Type B pancreatic cell (in vitro differentiated cells): ENCODE data around the gene SLC25A42. TPM values are rescaled to one million over a fixed set of nuclear protein-coding genes. Genes with fewer than 3 reads are reported as not detected.

ENCODE experiments used
- DNase-seq: peaks from one replicate; pipeline ENCODE4 v3.0.0; 2021; ENCODE audit warnings: mixed read lengths; ENCODE audit not compliant: unreplicated experiment; ENCODE audit errors: extremely low spot score
- H3K27ac Mint-ChIP-seq: 2 replicates; pipeline ENCODE4 v1.8.0; 2021; ENCODE audit warnings: mild to moderate bottlenecking, mixed read lengths
- H3K27me3 Mint-ChIP-seq: 2 replicates; pipeline ENCODE4 v1.8.0; 2021; ENCODE audit warnings: mixed read lengths
- H3K36me3 Mint-ChIP-seq: 2 replicates; pipeline ENCODE4 v1.8.0; 2021; ENCODE audit warnings: mixed read lengths
- H3K4me1 Mint-ChIP-seq: one replicate; pipeline ENCODE4 v1.8.0; 2021; ENCODE audit warnings: mixed read lengths; ENCODE audit not compliant: unreplicated experiment
- H3K4me3 Mint-ChIP-seq: 2 replicates; pipeline ENCODE4 v1.8.0; 2021; ENCODE audit warnings: mild to moderate bottlenecking, mixed read lengths
- H3K9me3 Mint-ChIP-seq: 2 replicates; pipeline ENCODE4 v1.8.0; 2021; ENCODE audit warnings: mixed read lengths
- CTCF ChIP-seq: fragments of 200-600 bp; sonication (generic); conservative IDR thresholded peaks from 2 replicates; pipeline ENCODE4 v1.5.0; 2021; ENCODE audit warnings: antibody characterized with exemption, mild to moderate bottlenecking
- total RNA-seq: library from RNA; stranded (reverse); gene quantifications from 2 replicates; pipeline ENCODE4 v1.2.1, GENCODE V29; 2021; ENCODE audit warnings: low replicate concordance

Gene SLC25A42
- total RNA-seq, 1 donor from 2014 or later = 13.4 TPM

GRCh38 chr19:19051478-19052213 lies 12.1 kb upstream of the SLC25A42 start:
- H3K4me1 Mint-ChIP-seq = no peaks in the 10 kb centered on the region
- H3K9me3 Mint-ChIP-seq = no peaks in the 10 kb centered on the region
- peaks cover 4% of the 10 kb centered on the region for H3K36me3 Mint-ChIP-seq
- no peak overlapping the region for H3K4me3 Mint-ChIP-seq
- DNase-seq = no peak
- H3K27ac Mint-ChIP-seq = no peak overlapping the region
- no peaks in the 10 kb centered on the region for H3K27me3 Mint-ChIP-seq
- no peak for TF ChIP-seq CTCF

GRCh38 chr19:19052921-19053320 lies 10.9 kb upstream of the SLC25A42 start:
- H3K27me3 Mint-ChIP-seq = no peaks in the 10 kb centered on the region
- DNase-seq = no peak
- no peak overlapping the region for H3K27ac Mint-ChIP-seq
- H3K9me3 Mint-ChIP-seq = no peaks in the 10 kb centered on the region
- H3K4me1 Mint-ChIP-seq = no peaks in the 10 kb centered on the region
- no peaks in the 10 kb centered on the region for H3K36me3 Mint-ChIP-seq
- no peak overlapping the region for H3K4me3 Mint-ChIP-seq
- no peak for TF ChIP-seq CTCF

- TF ChIP-seq CTCF = peak; percentile 85
- Mint-ChIP-seq H3K4me3 (no peak overlapping the region), H3K4me1 (no peaks in the 10 kb centered on the region), H3K36me3 (no peaks in the 10 kb centered on the region), H3K9me3 (no peaks in the 10 kb centered on the region), H3K27me3 (no peaks in the 10 kb centered on the region), H3K27ac (no peak overlapping the region)
- no peak for DNase-seq
Observed at GRCh38 chr19:19053508-19054314, 10.1 kb upstream of the SLC25A42 start.

- H3K4me3 Mint-ChIP-seq = no peak overlapping the region
- DNase-seq = no peak
- no peaks in the 10 kb centered on the region for H3K27me3 Mint-ChIP-seq
- H3K27ac Mint-ChIP-seq = no peak overlapping the region
- no peaks in the 10 kb centered on the region for H3K36me3 Mint-ChIP-seq
- TF ChIP-seq CTCF = no peak
- no peaks in the 10 kb centered on the region for H3K9me3 Mint-ChIP-seq
- H3K4me1 Mint-ChIP-seq = no peaks in the 10 kb centered on the region
Observed at GRCh38 chr19:19054315-19054938, 9.4 kb upstream of the SLC25A42 start.

GRCh38 chr19:19054939-19055440 lies 8.8 kb upstream of the SLC25A42 start:
- TF ChIP-seq CTCF = no peak
- no peaks in the 10 kb centered on the region for H3K9me3 Mint-ChIP-seq
- DNase-seq = no peak
- no peaks in the 10 kb centered on the region for H3K27me3 Mint-ChIP-seq
- no peak overlapping the region for H3K27ac Mint-ChIP-seq
- H3K4me3 Mint-ChIP-seq = no peak overlapping the region
- no peaks in the 10 kb centered on the region for H3K36me3 Mint-ChIP-seq
- H3K4me1 Mint-ChIP-seq = no peaks in the 10 kb centered on the region
